Vagina (tissue), 2 donors: ENCODE measurements around the gene CFAP46.

ENCODE experiments used
- POLR2AphosphoS5 ChIP-seq, 2 donors: sonication (generic); formaldehyde crosslinking; IDR thresholded peaks; one replicate each; pipeline ENCODE4 v1.9.0; 2017; ENCODE audit warnings: antibody characterized with exemption in 2 of 2, mild to moderate bottlenecking in 2 of 2, low read depth in 1 of 2; ENCODE audit not compliant: insufficient read depth in 1 of 2
- TF ChIP-seq, protein P1 (sequence below), 3 experiments: fragments of 450-650 bp in 2 of 3; fragments of 200-600 bp in 1 of 3; sonication (generic) in 1 of 3; IDR thresholded peaks; one replicate each; pipeline ENCODE4 v1.5.1; 2017 to 2019; ENCODE audit warnings: antibody characterized with exemption in 3 of 3, mild to moderate bottlenecking in 2 of 3, moderate library complexity in 2 of 3

DNA sequence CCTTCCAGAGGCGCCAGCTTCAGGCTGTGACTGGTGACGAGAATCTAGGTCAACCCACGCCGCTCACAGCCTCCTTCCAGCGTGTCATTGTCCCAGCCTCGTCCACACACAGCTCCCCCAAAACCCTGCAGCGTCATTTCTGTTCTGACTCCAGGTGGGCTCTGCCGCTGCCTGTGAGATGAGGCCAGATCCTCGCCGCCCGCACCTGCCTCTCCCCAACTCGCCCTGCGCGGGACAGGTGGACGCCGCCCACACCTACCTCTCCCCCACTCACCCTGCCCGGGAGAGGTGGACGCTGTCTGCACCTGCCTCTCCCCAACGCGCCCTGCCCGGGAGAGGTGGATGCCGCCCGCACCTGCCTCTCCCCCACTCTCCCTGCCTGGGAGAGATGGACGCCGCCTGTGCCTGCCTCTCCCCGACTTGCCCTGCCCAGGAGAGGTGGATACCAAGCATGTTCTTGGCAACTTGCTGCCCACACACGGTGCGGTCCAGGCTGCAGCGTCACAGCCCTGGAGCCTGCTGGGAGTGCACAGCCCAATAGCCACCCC lies 32.0 kb upstream of the CFAP46 start:
- TF ChIP-seq, protein P1, sequence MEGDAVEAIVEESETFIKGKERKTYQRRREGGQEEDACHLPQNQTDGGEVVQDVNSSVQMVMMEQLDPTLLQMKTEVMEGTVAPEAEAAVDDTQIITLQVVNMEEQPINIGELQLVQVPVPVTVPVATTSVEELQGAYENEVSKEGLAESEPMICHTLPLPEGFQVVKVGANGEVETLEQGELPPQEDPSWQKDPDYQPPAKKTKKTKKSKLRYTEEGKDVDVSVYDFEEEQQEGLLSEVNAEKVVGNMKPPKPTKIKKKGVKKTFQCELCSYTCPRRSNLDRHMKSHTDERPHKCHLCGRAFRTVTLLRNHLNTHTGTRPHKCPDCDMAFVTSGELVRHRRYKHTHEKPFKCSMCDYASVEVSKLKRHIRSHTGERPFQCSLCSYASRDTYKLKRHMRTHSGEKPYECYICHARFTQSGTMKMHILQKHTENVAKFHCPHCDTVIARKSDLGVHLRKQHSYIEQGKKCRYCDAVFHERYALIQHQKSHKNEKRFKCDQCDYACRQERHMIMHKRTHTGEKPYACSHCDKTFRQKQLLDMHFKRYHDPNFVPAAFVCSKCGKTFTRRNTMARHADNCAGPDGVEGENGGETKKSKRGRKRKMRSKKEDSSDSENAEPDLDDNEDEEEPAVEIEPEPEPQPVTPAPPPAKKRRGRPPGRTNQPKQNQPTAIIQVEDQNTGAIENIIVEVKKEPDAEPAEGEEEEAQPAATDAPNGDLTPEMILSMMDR (IDR thresholded peaks at IDR 0.05) = no peak
- no peak for TF ChIP-seq POLR2AphosphoS5 (IDR thresholded peaks at IDR 0.05; ENCODE audit: insufficient read depth in 1 of 2, low read depth in 1 of 2)
